Vagina (tissue), 2 donors: Measurements from ENCODE around the gene MAOB.

Source experiments
- CTCF ChIP-seq, 3 experiments: fragments of 450-650 bp in 2 of 3; fragments of 200-600 bp in 1 of 3; sonication (generic) in 1 of 3; IDR thresholded peaks; one replicate each; pipeline ENCODE4 v1.5.1; 2017 to 2019; ENCODE audit warnings: antibody characterized with exemption in 3 of 3, mild to moderate bottlenecking in 2 of 3, moderate library complexity in 2 of 3
- POLR2A ChIP-seq, 2 donors: fragments of 450-650 bp; IDR thresholded peaks; one replicate each; pipeline ENCODE4 v1.6.1; 2017; ENCODE audit warnings: antibody characterized with exemption in 2 of 2, mild to moderate bottlenecking in 2 of 2, moderate library complexity in 2 of 2
- POLR2AphosphoS5 ChIP-seq, 2 donors: sonication (generic); formaldehyde crosslinking; IDR thresholded peaks; one replicate each; pipeline ENCODE4 v1.9.0; 2017; ENCODE audit warnings: antibody characterized with exemption in 2 of 2, mild to moderate bottlenecking in 2 of 2, low read depth in 1 of 2; ENCODE audit not compliant: insufficient read depth in 1 of 2

DNA sequence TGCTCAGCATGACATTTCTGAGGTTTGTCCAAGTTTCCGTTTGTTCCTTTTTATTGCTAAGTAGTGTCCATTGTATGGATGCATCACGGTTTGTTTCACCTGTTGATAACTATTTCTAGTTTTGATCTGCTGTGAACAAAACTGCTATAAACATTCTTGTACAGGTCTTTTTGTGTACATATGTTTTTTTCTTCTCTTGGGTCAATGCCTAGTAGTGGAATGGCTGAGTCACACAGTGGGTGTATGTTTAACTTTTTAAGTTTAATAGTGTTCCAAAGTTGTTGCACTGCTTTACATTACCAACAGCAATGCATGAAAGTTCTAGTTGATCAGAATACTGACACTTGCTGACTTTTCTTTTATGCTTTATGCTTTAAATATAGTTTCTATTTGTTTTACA lies 76.7 kb downstream of the MAOB start:
- TF ChIP-seq POLR2A (IDR thresholded peaks at IDR 0.05) (no peak), CTCF (IDR thresholded peaks at IDR 0.05) (no peak), POLR2AphosphoS5 (IDR thresholded peaks at IDR 0.05; ENCODE audit: insufficient read depth in 1 of 2, low read depth in 1 of 2) (no peak)
